Stimulated activated CD8-positive, alpha-beta memory T cell treated with anti-CD3 and anti-CD28 coated beads, Interleukin-4, amount 100 ng/mL, for 48 hours (primary cell): ENCODE results near the gene CELF2.
"Not testable (repeated sequence)": the region's sequence is repeated elsewhere in the genome, so short reads cannot be mapped to it uniquely, and the experiment has no call there.

ENCODE experiments used
- DNase-seq: peaks from one replicate; pipeline ENCODE4 v3.0.0-alpha.2; 2020

CELF2 gene

GRCh38 chr10:11178606-11179515 lies 161.2 kb downstream of the CELF2 start:
- peak; percentile 86 for DNase-seq

- no peak for DNase-seq
Observed at GRCh38 chr10:11179516-11180105, 161.9 kb downstream of the CELF2 start.

- DNase-seq, result peak; percentile 75
Observed at GRCh38 chr10:11180228-11180627, 162.6 kb downstream of the CELF2 start.

- DNase-seq, result no peak
Observed at GRCh38 chr10:11181978-11182377, 164.3 kb downstream of the CELF2 start.

GRCh38 chr10:11183015-11183414 lies 165.3 kb downstream of the CELF2 start:
- DNase-seq, result no peak

GRCh38 chr10:11184093-11184492 lies 166.4 kb downstream of the CELF2 start:
- DNase-seq, result no peak

GRCh38 chr10:11185128-11185665 lies 167.5 kb downstream of the CELF2 start:
- DNase-seq, result not testable (repeated sequence)

- no peak for DNase-seq
Observed at GRCh38 chr10:11186374-11186773, 168.7 kb downstream of the CELF2 start.

- DNase-seq, result no peak
Observed at GRCh38 chr10:11189582-11190376, 172.1 kb downstream of the CELF2 start.

GRCh38 chr10:11191190-11191589 lies 173.5 kb downstream of the CELF2 start:
- DNase-seq, result no peak

- DNase-seq, result no peak
Observed at GRCh38 chr10:11191678-11192077, 174.0 kb downstream of the CELF2 start.

GRCh38 chr10:11192304-11193000 lies 174.8 kb downstream of the CELF2 start:
- DNase-seq, result no peak

- DNase-seq, result no peak
Observed at GRCh38 chr10:11193001-11193551, 175.4 kb downstream of the CELF2 start.

GRCh38 chr10:11194859-11195586 lies 177.4 kb downstream of the CELF2 start:
- DNase-seq, result no peak

- no peak for DNase-seq
Observed at GRCh38 chr10:11195623-11196022, 178.0 kb downstream of the CELF2 start.

- no peak for DNase-seq
Observed at GRCh38 chr10:11197266-11197712, 179.6 kb downstream of the CELF2 start.

GRCh38 chr10:11197878-11198277 lies 180.2 kb downstream of the CELF2 start:
- DNase-seq, result no peak

GRCh38 chr10:11201911-11202310 lies 184.2 kb downstream of the CELF2 start:
- DNase-seq, result no peak

GRCh38 chr10:11204351-11204942 lies 186.8 kb downstream of the CELF2 start:
- DNase-seq, result no peak

- DNase-seq, result no peak
Observed at GRCh38 chr10:11205030-11205772, 187.5 kb downstream of the CELF2 start.
